Gastroesophageal sphincter (tissue), 3 donors: Measurements from ENCODE around the gene FEZF1.

ENCODE experiments used
- CTCF ChIP-seq, 4 experiments: fragments of 200-600 bp in 2 of 4; fragments of 450-650 bp in 2 of 4; sonication (generic) in 1 of 4; IDR thresholded peaks; one replicate each; pipeline ENCODE4 v1.5.1; 2017 to 2019; ENCODE audit warnings: antibody characterized with exemption in 4 of 4, mild to moderate bottlenecking in 2 of 4, moderate library complexity in 2 of 4
- POLR2A ChIP-seq, 2 donors: fragments of 450-650 bp; IDR thresholded peaks; one replicate each; pipeline ENCODE4 v1.6.1; 2017; ENCODE audit warnings: antibody characterized with exemption in 2 of 2, mild to moderate bottlenecking in 2 of 2, moderate library complexity in 1 of 2

GRCh38 chr7:122299624-122300210, 4.8 kb downstream of the FEZF1 start:
- TF ChIP-seq POLR2A (IDR thresholded peaks at IDR 0.05), result no peak
- no peak for TF ChIP-seq CTCF (IDR thresholded peaks at IDR 0.05)
